SKM-1 treated with dmso at 0.1 percent for 144 hours (cell line): Measurements from ENCODE around the gene OR4C6.

Experiments
- DNase-seq: peaks from one replicate; lab custom pipeline; 2025; ENCODE audit not compliant: unreplicated experiment; lab: John Stamatoyannopoulos, UW

OR4C6 gene

GRCh38 chr11:55661901-55662300, at the start of gene OR4C6:
OR4C6 (plus strand) TSS chr11:55662201; CDS start chr11:55665167, 2,966 bp downstream.
- no peak for DNase-seq

GRCh38 chr11:55624531-55624930, 37.5 kb upstream of the OR4C6 start:
- no peak for DNase-seq

GRCh38 chr11:55634813-55635212, 27.2 kb upstream of the OR4C6 start, which contains the start of gene OR4P4:
OR4P4 (plus strand) TSS chr11:55635113.
- no peak for DNase-seq

- DNase-seq = no peak
Measured at GRCh38 chr11:55648027-55648426, 14.0 kb upstream of the OR4C6 start, which contains the start of gene OR4S2. OR4S2 (plus strand) TSS chr11:55648327; CDS start chr11:55650904, 2,577 bp downstream.

GRCh38 chr11:55652560-55652959, 9.4 kb upstream of the OR4C6 start:
- DNase-seq = no peak

GRCh38 chr11:55655096-55655495, 6.9 kb upstream of the OR4C6 start:
- no peak for DNase-seq

GRCh38 chr11:55658031-55658573, 3.9 kb upstream of the OR4C6 start:
- peak; percentile 16 for DNase-seq

- DNase-seq = no peak
Measured at GRCh38 chr11:55658608-55659007, 3.4 kb upstream of the OR4C6 start.

GRCh38 chr11:55669376-55669775, 7.4 kb downstream of the OR4C6 start:
- DNase-seq = no peak

- DNase-seq = no peak
Measured at GRCh38 chr11:55673860-55674259, 11.9 kb downstream of the OR4C6 start.

- no peak for DNase-seq
Measured at GRCh38 chr11:55697817-55698216, 35.8 kb downstream of the OR4C6 start.

- DNase-seq = no peak
Measured at GRCh38 chr11:55701429-55701828, 39.4 kb downstream of the OR4C6 start.

- peak; percentile 47 for DNase-seq
Measured at GRCh38 chr11:55707029-55707428, 45.0 kb downstream of the OR4C6 start.

- DNase-seq = peak; percentile 6
Measured at GRCh38 chr11:55714982-55715888, 53.2 kb downstream of the OR4C6 start.
